NCI-H524 (cell line): ENCODE measurements around the gene CABP4.
"Not testable (repeated sequence)": the region's sequence is repeated elsewhere in the genome, so short reads cannot be mapped to it uniquely, and the experiment has no call there.

Source experiments
- DNase-seq, 2 experiments: peaks; one replicate each; lab custom pipeline; 2025; lab: John Stamatoyannopoulos, UW

Gene CABP4

GRCh38 chr11:67482275-67482826 lies 27.2 kb downstream of the CABP4 start:
- no peak for DNase-seq

GRCh38 chr11:67482827-67483798 lies 28.0 kb downstream of the CABP4 start, which contains the start of gene AIP:
Gene AIP (plus strand): TSS chr11:67483026. CDS start chr11:67483159, 133 bp downstream.
- peak; percentile 94 to 96 for DNase-seq

- DNase-seq, result no peak
Observed at GRCh38 chr11:67483831-67484665, 28.9 kb downstream of the CABP4 start.

- no peak for DNase-seq
Observed at GRCh38 chr11:67484847-67485311, 29.7 kb downstream of the CABP4 start.

GRCh38 chr11:67485873-67486361 lies 30.8 kb downstream of the CABP4 start:
- DNase-seq, result not testable (repeated sequence)

- no peak for DNase-seq
Observed at GRCh38 chr11:67486481-67487195, 31.5 kb downstream of the CABP4 start.

- no peak for DNase-seq
Observed at GRCh38 chr11:67489203-67489884, 34.2 kb downstream of the CABP4 start.

GRCh38 chr11:67489885-67490726 lies 35.0 kb downstream of the CABP4 start:
- no peak for DNase-seq

- DNase-seq, result no peak
Observed at GRCh38 chr11:67490727-67491065, 35.5 kb downstream of the CABP4 start.

- no peak for DNase-seq
Observed at GRCh38 chr11:67491276-67492068, 36.3 kb downstream of the CABP4 start.

- no peak for DNase-seq
Observed at GRCh38 chr11:67492069-67492727, 37.0 kb downstream of the CABP4 start.

GRCh38 chr11:67492801-67493547 lies 37.8 kb downstream of the CABP4 start:
- no peak for DNase-seq

- DNase-seq, result no peak
Observed at GRCh38 chr11:67493548-67494370, 38.6 kb downstream of the CABP4 start.

- no peak for DNase-seq
Observed at GRCh38 chr11:67494371-67495233, 39.4 kb downstream of the CABP4 start.

GRCh38 chr11:67495234-67496005 lies 40.3 kb downstream of the CABP4 start:
- no peak for DNase-seq
